GM23338 (cell line): ENCODE results near the gene PGLYRP2. TPM values are rescaled to one million over a fixed set of nuclear protein-coding genes. Genes with fewer than 3 reads are reported as not detected.

ENCODE experiments used
- ATAC-seq: fragments of 200-7000 bp; cut with Tn5 transposase; 3 replicates; pipeline ENCODE4 v1.9.1; 2020
- DNase-seq: peaks from one replicate; pipeline ENCODE4 v3.0.0-alpha.2; 2015; ENCODE audit warnings: low spot score
- H2AFZ ChIP-seq: fragments of 200-600 bp; sonication (generic); 2 replicates; pipeline ENCODE4 v1.8.0; 2016; ENCODE audit warnings: antibody characterized with exemption, mild to moderate bottlenecking, moderate library complexity
- H3F3A ChIP-seq: fragments of 200-600 bp; sonication (generic); replicated peaks from 2 replicates; pipeline ENCODE4 v1.8.0; 2017; ENCODE audit warnings: antibody characterized with exemption, mixed run types, low read depth
- H3K27ac ChIP-seq: fragments of 200-600 bp; sonication (generic); 2 replicates; pipeline ENCODE4 v1.6.1; 2016; ENCODE audit warnings: low read depth
- H3K27me3 ChIP-seq: fragments of 200-600 bp; sonication (generic); 2 replicates; pipeline ENCODE4 v1.8.0; 2016; ENCODE audit warnings: mild to moderate bottlenecking, mixed run types, moderate library complexity; ENCODE audit not compliant: insufficient read depth
- H3K36me3 ChIP-seq: fragments of 200-600 bp; sonication (generic); 2 replicates; pipeline ENCODE4 v1.8.0; 2016; ENCODE audit warnings: mild to moderate bottlenecking; ENCODE audit not compliant: insufficient read depth
- H3K4me1 ChIP-seq: fragments of 200-600 bp; sonication (generic); 2 replicates; pipeline ENCODE4 v1.8.0; 2016; ENCODE audit warnings: mild to moderate bottlenecking, moderate library complexity; ENCODE audit not compliant: insufficient read depth
- H3K4me2 ChIP-seq: fragments of 200-600 bp; sonication (generic); 2 replicates; pipeline ENCODE4 v1.7.1; 2017; ENCODE audit warnings: mixed run types
- H3K4me3 ChIP-seq: fragments of 200-600 bp; sonication (generic); 2 replicates; pipeline ENCODE4 v1.6.1; 2016; ENCODE audit warnings: mixed run types
- H3K79me2 ChIP-seq: fragments of 200-600 bp; sonication (generic); replicated peaks from 2 replicates; pipeline ENCODE4 v1.8.0; 2017; ENCODE audit warnings: mild to moderate bottlenecking; ENCODE audit not compliant: insufficient read depth
- H3K9me2 ChIP-seq: fragments of 200-600 bp; sonication (generic); 2 replicates; pipeline ENCODE4 v1.8.0; 2017; ENCODE audit not compliant: insufficient read depth
- H4K20me1 ChIP-seq: fragments of 200-600 bp; sonication (generic); replicated peaks from 2 replicates; pipeline ENCODE4 v1.8.0; 2017; ENCODE audit warnings: mild to moderate bottlenecking; ENCODE audit not compliant: insufficient read depth
- H3K27ac Mint-ChIP-seq: 2 replicates; pipeline ENCODE4 v1.8.0; 2020; ENCODE audit warnings: inconsistent platforms, mild to moderate bottlenecking, moderate library complexity, mixed read lengths
- H3K27me3 Mint-ChIP-seq: 3 replicates; pipeline ENCODE4 v1.8.0; 2022; ENCODE audit warnings: low read depth, mild to moderate bottlenecking, moderate library complexity, mixed read lengths, inconsistent platforms; ENCODE audit not compliant: insufficient read depth, poor library complexity
- H3K36me3 Mint-ChIP-seq: 3 replicates; pipeline ENCODE4 v1.8.0; 2021; ENCODE audit warnings: low read depth, mild to moderate bottlenecking, inconsistent platforms, moderate library complexity, mixed read lengths
- H3K4me1 Mint-ChIP-seq: 3 replicates; pipeline ENCODE4 v1.8.0; 2020; ENCODE audit warnings: mild to moderate bottlenecking, inconsistent platforms, mixed read lengths
- H3K4me3 Mint-ChIP-seq: 3 replicates; pipeline ENCODE4 v1.8.0; 2021; ENCODE audit warnings: moderate library complexity, mild to moderate bottlenecking, inconsistent platforms, mixed read lengths
- H3K9me3 Mint-ChIP-seq: 3 replicates; pipeline ENCODE4 v1.8.0; 2020; ENCODE audit warnings: moderate library complexity, mild to moderate bottlenecking, inconsistent platforms, mixed read lengths
- CREB1 ChIP-seq: fragments of 250-450 bp; sonication (Bioruptor Pico); IDR thresholded peaks from 2 replicates; pipeline ENCODE4 v1.5.0; 2020; ENCODE audit warnings: low read depth, mild to moderate bottlenecking, moderate library complexity
- ETS1 ChIP-seq: IDR thresholded peaks from 2 replicates; pipeline ENCODE4 v1.6.1; 2016; ENCODE audit warnings: antibody characterized with exemption
- EZH2 ChIP-seq: fragments of 200-600 bp; sonication (generic); IDR thresholded peaks from one replicate; pipeline ENCODE4 v1.8.0; 2017; ENCODE audit warnings: antibody characterized with exemption, mild to moderate bottlenecking, low read depth; ENCODE audit not compliant: unreplicated experiment
- EZH2phosphoT487 ChIP-seq: fragments of 200-600 bp; sonication (generic); IDR thresholded peaks from one replicate; pipeline ENCODE4 v1.8.1; 2018; ENCODE audit warnings: antibody characterized with exemption; ENCODE audit not compliant: unreplicated experiment
- JUNB ChIP-seq: IDR thresholded peaks from one replicate; pipeline ENCODE4 v1.6.1; 2016; ENCODE audit warnings: antibody characterized with exemption; ENCODE audit not compliant: unreplicated experiment
- POLR2AphosphoS5 ChIP-seq: IDR thresholded peaks from 2 replicates; pipeline ENCODE4 v1.6.1; 2016; ENCODE audit warnings: antibody characterized with exemption, low read depth
- STAT1 ChIP-seq: IDR thresholded peaks from one replicate; pipeline ENCODE4 v1.6.1; 2016; ENCODE audit warnings: antibody characterized with exemption; ENCODE audit not compliant: unreplicated experiment
- ZNF114 ChIP-seq: fragments of 250-450 bp; sonication (Bioruptor Pico); IDR thresholded peaks from 2 replicates; pipeline ENCODE4 v1.5.0; 2020; ENCODE audit warnings: mild to moderate bottlenecking, moderate library complexity
- ZNF331 ChIP-seq: fragments of 250-450 bp; sonication (Bioruptor Pico); IDR thresholded peaks from 2 replicates; pipeline ENCODE4 v1.5.0; 2020; ENCODE audit warnings: low read depth, mild to moderate bottlenecking, moderate library complexity
- polyA plus RNA-seq: library from polyadenylated mRNA; unstranded; fragments of >200 nt; fragmentation: Nextera tagmentation; extraction: Ambion mirVana; gene quantifications from 2 replicates; pipeline ENCODE4 v1.2.1, GENCODE V29; 2016
- total RNA-seq: library from RNA; depleted of rRNA; stranded (reverse); fragments of >200 nt; shearing (Covaris generic); gene quantifications from 2 replicates; pipeline ENCODE4 v1.2.3, GENCODE V29; 2014
- TF ChIP-seq, protein P1 (sequence below): fragments of 250-450 bp; sonication (Bioruptor Pico); IDR thresholded peaks from 2 replicates; pipeline ENCODE4 v1.5.0; 2020; ENCODE audit warnings: mild to moderate bottlenecking, moderate library complexity
- TF ChIP-seq, protein P2 (sequence below), 2 experiments: fragments of 200-600 bp in 1 of 2; sonication (generic) in 1 of 2; conservative IDR thresholded peaks; 2 replicates each; pipeline versions ENCODE4 v1.5.1 to v1.6.1; 2016 to 2017; ENCODE audit warnings: antibody characterized with exemption in 2 of 2, low read depth in 2 of 2, mild to moderate bottlenecking in 2 of 2, moderate library complexity in 1 of 2

Gene PGLYRP2
- total and polyA plus RNA-seq, 2 experiments from 2014 or later, result not detected

DNA sequence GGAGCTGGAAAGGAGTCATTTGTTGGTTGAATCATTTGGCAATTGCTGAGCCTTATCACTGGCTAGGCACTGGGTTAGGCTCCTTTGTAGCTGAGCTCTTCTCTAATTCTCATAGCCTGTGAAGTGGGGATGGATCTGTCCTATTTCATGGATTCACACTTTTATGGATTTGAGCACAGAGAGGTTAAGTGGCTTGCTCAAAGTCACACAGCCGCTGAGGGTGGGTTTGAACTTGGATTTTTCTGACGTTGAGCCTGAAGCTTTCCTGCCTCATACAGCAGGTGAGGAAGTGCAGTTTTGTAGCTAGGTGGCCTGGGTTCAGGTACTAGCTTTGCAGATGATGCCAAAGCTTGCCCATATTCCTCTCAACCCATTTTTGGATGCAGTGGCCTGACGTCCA is 48.4 kb upstream of the PGLYRP2 start:
- H3K4me3 Mint-ChIP-seq, result no peak overlapping the region
- no peak overlapping the region for H3K27ac Mint-ChIP-seq
- no peak for TF ChIP-seq EZH2phosphoT487
- peaks cover 40% of the 10 kb centered on the region for H3K36me3 Mint-ChIP-seq
- peaks cover 93% of the 10 kb centered on the region for H3K9me3 Mint-ChIP-seq
- Histone ChIP-seq H3K4me3 (no peak overlapping the region), H4K20me1 (no peaks in the 10 kb centered on the region), H3K79me2 (no peaks in the 10 kb centered on the region), H2AFZ (no peak overlapping the region), H3K4me2 (no peak overlapping the region), H3K27me3 (no peaks in the 10 kb centered on the region), H3K9me2 (no peaks in the 10 kb centered on the region), H3K36me3 (no peaks in the 10 kb centered on the region; the same call in 1 of the 2 replicates), H3K4me1 (no peaks in the 10 kb centered on the region), H3K27ac (no peak overlapping the region), H3F3A (no peaks in the 10 kb centered on the region)
- H3K27me3 Mint-ChIP-seq, result peaks cover 2% of the 10 kb centered on the region
- no peak for DNase-seq
- no peak for ATAC-seq
- no peaks in the 10 kb centered on the region for H3K4me1 Mint-ChIP-seq

GRCh38 chr19:15526408-15526807 is 47.1 kb upstream of the PGLYRP2 start:
- Histone ChIP-seq H3K36me3 (no peaks in the 10 kb centered on the region; the same call in 1 of the 2 replicates), H2AFZ (no peak overlapping the region), H3K27me3 (no peaks in the 10 kb centered on the region), H3K79me2 (no peaks in the 10 kb centered on the region), H3K27ac (no peak overlapping the region), H4K20me1 (no peaks in the 10 kb centered on the region), H3K4me2 (no peak overlapping the region), H3K4me3 (no peak overlapping the region), H3F3A (no peaks in the 10 kb centered on the region), H3K9me2 (no peaks in the 10 kb centered on the region), H3K4me1 (no peaks in the 10 kb centered on the region)
- DNase-seq, result no peak
- Mint-ChIP-seq H3K4me1 (no peaks in the 10 kb centered on the region), H3K27ac (no peak overlapping the region), H3K4me3 (no peak overlapping the region), H3K9me3 (peaks cover 92% of the 10 kb centered on the region), H3K36me3 (peaks cover 40% of the 10 kb centered on the region), H3K27me3 (peaks cover 2% of the 10 kb centered on the region)
- no peak for ATAC-seq
- TF ChIP-seq, protein P1, sequence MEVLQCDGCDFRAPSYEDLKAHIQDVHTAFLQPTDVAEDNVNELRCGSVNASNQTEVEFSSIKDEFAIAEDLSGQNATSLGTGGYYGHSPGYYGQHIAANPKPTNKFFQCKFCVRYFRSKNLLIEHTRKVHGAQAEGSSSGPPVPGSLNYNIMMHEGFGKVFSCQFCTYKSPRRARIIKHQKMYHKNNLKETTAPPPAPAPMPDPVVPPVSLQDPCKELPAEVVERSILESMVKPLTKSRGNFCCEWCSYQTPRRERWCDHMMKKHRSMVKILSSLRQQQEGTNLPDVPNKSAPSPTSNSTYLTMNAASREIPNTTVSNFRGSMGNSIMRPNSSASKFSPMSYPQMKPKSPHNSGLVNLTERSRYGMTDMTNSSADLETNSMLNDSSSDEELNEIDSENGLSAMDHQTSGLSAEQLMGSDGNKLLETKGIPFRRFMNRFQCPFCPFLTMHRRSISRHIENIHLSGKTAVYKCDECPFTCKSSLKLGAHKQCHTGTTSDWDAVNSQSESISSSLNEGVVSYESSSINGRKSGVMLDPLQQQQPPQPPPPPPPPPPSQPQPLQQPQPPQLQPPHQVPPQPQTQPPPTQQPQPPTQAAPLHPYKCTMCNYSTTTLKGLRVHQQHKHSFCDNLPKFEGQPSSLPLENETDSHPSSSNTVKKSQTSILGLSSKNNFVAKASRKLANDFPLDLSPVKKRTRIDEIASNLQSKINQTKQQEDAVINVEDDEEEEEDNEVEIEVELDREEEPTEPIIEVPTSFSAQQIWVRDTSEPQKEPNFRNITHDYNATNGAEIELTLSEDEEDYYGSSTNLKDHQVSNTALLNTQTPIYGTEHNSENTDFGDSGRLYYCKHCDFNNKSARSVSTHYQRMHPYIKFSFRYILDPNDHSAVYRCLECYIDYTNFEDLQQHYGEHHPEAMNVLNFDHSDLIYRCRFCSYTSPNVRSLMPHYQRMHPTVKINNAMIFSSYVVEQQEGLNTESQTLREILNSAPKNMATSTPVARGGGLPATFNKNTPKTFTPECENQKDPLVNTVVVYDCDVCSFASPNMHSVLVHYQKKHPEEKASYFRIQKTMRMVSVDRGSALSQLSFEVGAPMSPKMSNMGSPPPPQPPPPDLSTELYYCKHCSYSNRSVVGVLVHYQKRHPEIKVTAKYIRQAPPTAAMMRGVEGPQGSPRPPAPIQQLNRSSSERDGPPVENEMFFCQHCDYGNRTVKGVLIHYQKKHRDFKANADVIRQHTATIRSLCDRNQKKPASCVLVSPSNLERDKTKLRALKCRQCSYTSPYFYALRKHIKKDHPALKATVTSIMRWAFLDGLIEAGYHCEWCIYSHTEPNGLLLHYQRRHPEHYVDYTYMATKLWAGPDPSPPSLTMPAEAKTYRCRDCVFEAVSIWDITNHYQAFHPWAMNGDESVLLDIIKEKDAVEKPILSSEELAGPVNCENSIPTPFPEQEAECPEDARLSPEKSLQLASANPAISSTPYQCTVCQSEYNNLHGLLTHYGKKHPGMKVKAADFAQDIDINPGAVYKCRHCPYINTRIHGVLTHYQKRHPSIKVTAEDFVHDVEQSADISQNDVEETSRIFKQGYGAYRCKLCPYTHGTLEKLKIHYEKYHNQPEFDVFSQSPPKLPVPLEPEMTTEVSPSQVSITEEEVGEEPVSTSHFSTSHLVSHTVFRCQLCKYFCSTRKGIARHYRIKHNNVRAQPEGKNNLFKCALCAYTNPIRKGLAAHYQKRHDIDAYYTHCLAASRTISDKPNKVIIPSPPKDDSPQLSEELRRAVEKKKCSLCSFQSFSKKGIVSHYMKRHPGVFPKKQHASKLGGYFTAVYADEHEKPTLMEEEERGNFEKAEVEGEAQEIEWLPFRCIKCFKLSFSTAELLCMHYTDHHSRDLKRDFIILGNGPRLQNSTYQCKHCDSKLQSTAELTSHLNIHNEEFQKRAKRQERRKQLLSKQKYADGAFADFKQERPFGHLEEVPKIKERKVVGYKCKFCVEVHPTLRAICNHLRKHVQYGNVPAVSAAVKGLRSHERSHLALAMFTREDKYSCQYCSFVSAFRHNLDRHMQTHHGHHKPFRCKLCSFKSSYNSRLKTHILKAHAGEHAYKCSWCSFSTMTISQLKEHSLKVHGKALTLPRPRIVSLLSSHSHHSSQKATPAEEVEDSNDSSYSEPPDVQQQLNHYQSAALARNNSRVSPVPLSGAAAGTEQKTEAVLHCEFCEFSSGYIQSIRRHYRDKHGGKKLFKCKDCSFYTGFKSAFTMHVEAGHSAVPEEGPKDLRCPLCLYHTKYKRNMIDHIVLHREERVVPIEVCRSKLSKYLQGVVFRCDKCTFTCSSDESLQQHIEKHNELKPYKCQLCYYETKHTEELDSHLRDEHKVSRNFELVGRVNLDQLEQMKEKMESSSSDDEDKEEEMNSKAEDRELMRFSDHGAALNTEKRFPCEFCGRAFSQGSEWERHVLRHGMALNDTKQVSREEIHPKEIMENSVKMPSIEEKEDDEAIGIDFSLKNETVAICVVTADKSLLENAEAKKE (CRISPR knock-in tag), result no peak
- TF ChIP-seq EZH2 (no peak), STAT1 (no peak), ETS1 (no peak), ZNF331 (CRISPR knock-in tag) (no peak), EZH2phosphoT487 (no peak), CREB1 (CRISPR knock-in tag) (no peak), POLR2AphosphoS5 (no peak), JUNB (no peak), ZNF114 (no peak)
- TF ChIP-seq, protein P2, sequence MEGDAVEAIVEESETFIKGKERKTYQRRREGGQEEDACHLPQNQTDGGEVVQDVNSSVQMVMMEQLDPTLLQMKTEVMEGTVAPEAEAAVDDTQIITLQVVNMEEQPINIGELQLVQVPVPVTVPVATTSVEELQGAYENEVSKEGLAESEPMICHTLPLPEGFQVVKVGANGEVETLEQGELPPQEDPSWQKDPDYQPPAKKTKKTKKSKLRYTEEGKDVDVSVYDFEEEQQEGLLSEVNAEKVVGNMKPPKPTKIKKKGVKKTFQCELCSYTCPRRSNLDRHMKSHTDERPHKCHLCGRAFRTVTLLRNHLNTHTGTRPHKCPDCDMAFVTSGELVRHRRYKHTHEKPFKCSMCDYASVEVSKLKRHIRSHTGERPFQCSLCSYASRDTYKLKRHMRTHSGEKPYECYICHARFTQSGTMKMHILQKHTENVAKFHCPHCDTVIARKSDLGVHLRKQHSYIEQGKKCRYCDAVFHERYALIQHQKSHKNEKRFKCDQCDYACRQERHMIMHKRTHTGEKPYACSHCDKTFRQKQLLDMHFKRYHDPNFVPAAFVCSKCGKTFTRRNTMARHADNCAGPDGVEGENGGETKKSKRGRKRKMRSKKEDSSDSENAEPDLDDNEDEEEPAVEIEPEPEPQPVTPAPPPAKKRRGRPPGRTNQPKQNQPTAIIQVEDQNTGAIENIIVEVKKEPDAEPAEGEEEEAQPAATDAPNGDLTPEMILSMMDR (conservative IDR thresholded peaks at IDR 0.05; ENCODE audit: low read depth in 2 of 2), result no peak
